GM23248 (cell line): ENCODE results near the gene PIM3. TPM values are rescaled to one million over a fixed set of nuclear protein-coding genes. Genes with fewer than 3 reads are reported as not detected.

Source experiments
- DNase-seq: peaks from one replicate; pipeline ENCODE4 v3.0.0-alpha.2; 2015
- H2AFZ ChIP-seq: fragments of 200-600 bp; sonication (generic); 2 replicates; pipeline ENCODE4 v1.6.1; 2016; ENCODE audit warnings: antibody characterized with exemption
- H3F3A ChIP-seq: fragments of 200-600 bp; sonication (generic); 2 replicates; pipeline ENCODE4 v1.6.1; 2016; ENCODE audit warnings: mild to moderate bottlenecking, antibody characterized with exemption, mixed run types; ENCODE audit not compliant: insufficient read depth
- H3K27ac ChIP-seq: fragments of 200-600 bp; sonication (generic); 2 replicates; pipeline ENCODE4 v1.5.1; 2016; ENCODE audit warnings: mild to moderate bottlenecking
- H3K27me3 ChIP-seq: fragments of 200-600 bp; sonication (generic); replicated peaks from 2 replicates; pipeline ENCODE4 v1.6.1; 2016; ENCODE audit warnings: mild to moderate bottlenecking; ENCODE audit not compliant: insufficient read depth
- H3K36me3 ChIP-seq: fragments of 200-600 bp; sonication (generic); 2 replicates; pipeline ENCODE4 v1.6.1; 2016; ENCODE audit warnings: low read depth, mild to moderate bottlenecking
- H3K4me1 ChIP-seq: fragments of 200-600 bp; sonication (generic); 2 replicates; pipeline ENCODE4 v1.6.1; 2016; ENCODE audit warnings: mild to moderate bottlenecking; ENCODE audit not compliant: insufficient read depth
- H3K4me2 ChIP-seq: fragments of 200-600 bp; sonication (generic); one replicate; pipeline ENCODE4 v1.6.1; 2016; ENCODE audit warnings: mild to moderate bottlenecking; ENCODE audit not compliant: unreplicated experiment
- H3K4me3 ChIP-seq: fragments of 200-600 bp; sonication (generic); 2 replicates; pipeline ENCODE4 v1.5.1; 2016; ENCODE audit warnings: mild to moderate bottlenecking
- H3K79me2 ChIP-seq: fragments of 200-600 bp; sonication (generic); 2 replicates; pipeline ENCODE4 v1.6.1; 2016; ENCODE audit warnings: mild to moderate bottlenecking; ENCODE audit not compliant: insufficient read depth
- H3K9ac ChIP-seq: fragments of 200-600 bp; sonication (generic); 2 replicates; pipeline ENCODE4 v1.6.1; 2016; ENCODE audit warnings: mild to moderate bottlenecking
- H3K9me2 ChIP-seq: fragments of 200-600 bp; sonication (generic); 2 replicates; pipeline ENCODE4 v1.6.1; 2016; ENCODE audit warnings: mixed run types, mild to moderate bottlenecking, moderate library complexity; ENCODE audit not compliant: insufficient read depth
- H3K9me3 ChIP-seq: fragments of 200-600 bp; sonication (generic); one replicate; pipeline ENCODE4 v1.6.1; 2017; ENCODE audit warnings: low read depth
- H4K20me1 ChIP-seq: fragments of 200-600 bp; sonication (generic); 2 replicates; pipeline ENCODE4 v1.6.0; 2016; ENCODE audit not compliant: insufficient read depth
- EZH2 ChIP-seq: fragments of 200-600 bp; sonication (generic); IDR thresholded peaks from 2 replicates; pipeline ENCODE4 v1.6.1; 2018; ENCODE audit warnings: antibody characterized with exemption, mild to moderate bottlenecking; ENCODE audit not compliant: insufficient read depth, poor library complexity, severe bottlenecking
- EZH2phosphoT487 ChIP-seq: fragments of 200-600 bp; sonication (generic); IDR thresholded peaks from 2 replicates; pipeline ENCODE4 v1.6.1; 2018; ENCODE audit warnings: antibody characterized with exemption, moderate library complexity, mild to moderate bottlenecking, low read depth; ENCODE audit not compliant: insufficient read depth
- WGBS, 2 experiments: methylation state at CpG; one replicate each; pipeline ENCODE4 v1.1.6; 2015 to 2017; ENCODE audit warnings: low lambda C conversion rate in 2 of 2, low coverage in 1 of 2; ENCODE audit errors: missing lambda C conversion rate in 2 of 2; 5-methylcytosine and 5-hydroxymethylcytosine counted together
- in situ Hi-C: fragments of 300-500 bp; cut with MboI; formaldehyde crosslinking; loops from 2 replicates; pipeline ENCODE4 v1.15.0; 2020
- polyA plus RNA-seq: library from polyadenylated mRNA; unstranded; fragments of >200 nt; fragmentation: Nextera tagmentation; extraction: Ambion mirVana; gene quantifications from 2 replicates; pipeline ENCODE4 v1.2.1, GENCODE V29; 2016
- total RNA-seq: library from RNA; depleted of rRNA; stranded (reverse); fragments of >200 nt; shearing (Covaris generic); gene quantifications from 2 replicates; pipeline ENCODE4 v1.2.3, GENCODE V29; 2014

Gene PIM3
- total and polyA plus RNA-seq, 2 experiments from 2014 or later, result 10.8 to 16.2 TPM

GRCh38 chr22:49964136-49965090, 3.8 kb downstream of the PIM3 start:
- H3K4me3 ChIP-seq, result no peak overlapping the region
- H3K27ac ChIP-seq, result no peak overlapping the region
- H3K9me2 ChIP-seq, result no peaks in the 10 kb centered on the region
- H4K20me1 ChIP-seq, result no peaks in the 10 kb centered on the region
- peaks cover 5% of the 10 kb centered on the region; the same call in 1 of the 2 replicates for H3K4me1 ChIP-seq
- in situ Hi-C loops, result no loop called here
- TF ChIP-seq EZH2 (no peak), EZH2phosphoT487 (no peak)
- no peak overlapping the region for H3K9ac ChIP-seq
- H3K79me2 ChIP-seq, result peaks cover 21% of the 10 kb centered on the region
- H3K36me3 ChIP-seq, result no peaks in the 10 kb centered on the region; the same call in 1 of the 2 replicates
- no peaks in the 10 kb centered on the region for H3K9me3 ChIP-seq
- no peak overlapping the region for H2AFZ ChIP-seq
- H3F3A ChIP-seq, result 0 out of 2 replicates have a peak, but pooled peaks cover 3% of the 10 kb centered on the region
- 88 to 93% methylated on average over 16 to 19 of the region's 19 CpGs for WGBS, 2 experiments
- DNase-seq, result no peak
- no peak overlapping the region for H3K4me2 ChIP-seq
- H3K27me3 ChIP-seq, result no peaks in the 10 kb centered on the region

- 80 to 86% methylated on average over 16 to 22 of the region's 22 CpGs for WGBS, 2 experiments
- Histone ChIP-seq H3K36me3 (no peaks in the 10 kb centered on the region; the same call in 1 of the 2 replicates), H3K9ac (no peak overlapping the region), H3F3A (0 out of 2 replicates have a peak, but pooled peaks cover 3% of the 10 kb centered on the region), H3K4me1 (peaks cover 5% of the 10 kb centered on the region; the same call in 1 of the 2 replicates), H3K27ac (no peak overlapping the region), H3K9me3 (no peaks in the 10 kb centered on the region), H3K4me3 (no peak overlapping the region), H3K27me3 (no peaks in the 10 kb centered on the region), H4K20me1 (no peaks in the 10 kb centered on the region), H3K4me2 (no peak overlapping the region), H3K9me2 (no peaks in the 10 kb centered on the region), H2AFZ (no peak overlapping the region), H3K79me2 (peaks cover 21% of the 10 kb centered on the region)
- in situ Hi-C loops, result no loop called here
- TF ChIP-seq EZH2, result no peak
- TF ChIP-seq EZH2phosphoT487, result no peak
- DNase-seq, result no peak
Observed at GRCh38 chr22:49965091-49966040, 4.8 kb downstream of the PIM3 start.

GRCh38 chr22:49966041-49966773, 5.6 kb downstream of the PIM3 start:
- no peak overlapping the region for H3K4me3 ChIP-seq
- no peaks in the 10 kb centered on the region for H3K9me2 ChIP-seq
- 91 to 92% methylated on average over 10 to 11 of the region's 11 CpGs for WGBS, 2 experiments
- no peak overlapping the region for H3K4me2 ChIP-seq
- no peak for TF ChIP-seq EZH2
- no peak for TF ChIP-seq EZH2phosphoT487
- in situ Hi-C loops, result no loop called here
- DNase-seq, result no peak
- H3K9ac ChIP-seq, result no peak overlapping the region
- no peaks in the 10 kb centered on the region; the same call in 1 of the 2 replicates for H3K36me3 ChIP-seq
- H3K4me1 ChIP-seq, result peaks cover 8% of the 10 kb centered on the region; the same call in 1 of the 2 replicates
- H3K27me3 ChIP-seq, result no peaks in the 10 kb centered on the region
- no peak overlapping the region for H3K27ac ChIP-seq
- no peak overlapping the region for H2AFZ ChIP-seq
- no peaks in the 10 kb centered on the region for H3K9me3 ChIP-seq
- H4K20me1 ChIP-seq, result no peaks in the 10 kb centered on the region
- peaks cover 21% of the 10 kb centered on the region for H3K79me2 ChIP-seq
- H3F3A ChIP-seq, result 0 out of 2 replicates have a peak, but pooled peaks cover 3% of the 10 kb centered on the region
